GM12865 (cell line): ENCODE data around the gene RNF6.

Experiments used
- DNase-seq: peaks from one replicate; pipeline ENCODE4 v3.0.0; 2010; ENCODE audit warnings: low read depth
- H3K4me3 ChIP-seq: 2 replicates; pipeline ENCODE4 v1.5.1; 2011; ENCODE audit warnings: mild to moderate bottlenecking, low read depth, low read length, control low read depth
- TF ChIP-seq, protein P1 (sequence below): IDR thresholded peaks from 2 replicates; pipeline ENCODE4 v1.5.1; 2011; ENCODE audit warnings: low read length, control low read depth, low read depth, inconsistent platforms; ENCODE audit not compliant: insufficient read depth; ENCODE audit errors: missing control alignments

Gene RNF6

DNA sequence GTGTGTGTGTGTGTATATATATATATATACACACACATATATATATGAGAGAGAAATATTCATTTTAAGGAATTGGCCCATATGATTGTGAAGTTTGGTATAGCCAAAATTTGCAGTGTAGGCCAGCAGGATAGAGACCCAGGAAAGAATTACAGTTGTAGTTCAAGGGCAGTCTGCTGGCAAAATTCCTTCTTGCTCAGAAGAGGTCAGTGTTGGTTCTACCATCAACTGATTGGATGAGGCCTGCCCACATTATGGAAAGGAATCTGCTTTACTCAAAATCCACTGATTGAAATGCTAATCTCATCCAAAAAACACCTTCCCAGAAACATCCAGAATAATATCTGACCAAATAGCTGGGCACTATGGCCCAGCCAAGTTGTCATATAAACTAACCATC is 24.0 kb downstream of the RNF6 start:
- TF ChIP-seq, protein P1, sequence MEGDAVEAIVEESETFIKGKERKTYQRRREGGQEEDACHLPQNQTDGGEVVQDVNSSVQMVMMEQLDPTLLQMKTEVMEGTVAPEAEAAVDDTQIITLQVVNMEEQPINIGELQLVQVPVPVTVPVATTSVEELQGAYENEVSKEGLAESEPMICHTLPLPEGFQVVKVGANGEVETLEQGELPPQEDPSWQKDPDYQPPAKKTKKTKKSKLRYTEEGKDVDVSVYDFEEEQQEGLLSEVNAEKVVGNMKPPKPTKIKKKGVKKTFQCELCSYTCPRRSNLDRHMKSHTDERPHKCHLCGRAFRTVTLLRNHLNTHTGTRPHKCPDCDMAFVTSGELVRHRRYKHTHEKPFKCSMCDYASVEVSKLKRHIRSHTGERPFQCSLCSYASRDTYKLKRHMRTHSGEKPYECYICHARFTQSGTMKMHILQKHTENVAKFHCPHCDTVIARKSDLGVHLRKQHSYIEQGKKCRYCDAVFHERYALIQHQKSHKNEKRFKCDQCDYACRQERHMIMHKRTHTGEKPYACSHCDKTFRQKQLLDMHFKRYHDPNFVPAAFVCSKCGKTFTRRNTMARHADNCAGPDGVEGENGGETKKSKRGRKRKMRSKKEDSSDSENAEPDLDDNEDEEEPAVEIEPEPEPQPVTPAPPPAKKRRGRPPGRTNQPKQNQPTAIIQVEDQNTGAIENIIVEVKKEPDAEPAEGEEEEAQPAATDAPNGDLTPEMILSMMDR = no peak
- H3K4me3 ChIP-seq = no peak overlapping the region
- DNase-seq = no peak

DNA sequence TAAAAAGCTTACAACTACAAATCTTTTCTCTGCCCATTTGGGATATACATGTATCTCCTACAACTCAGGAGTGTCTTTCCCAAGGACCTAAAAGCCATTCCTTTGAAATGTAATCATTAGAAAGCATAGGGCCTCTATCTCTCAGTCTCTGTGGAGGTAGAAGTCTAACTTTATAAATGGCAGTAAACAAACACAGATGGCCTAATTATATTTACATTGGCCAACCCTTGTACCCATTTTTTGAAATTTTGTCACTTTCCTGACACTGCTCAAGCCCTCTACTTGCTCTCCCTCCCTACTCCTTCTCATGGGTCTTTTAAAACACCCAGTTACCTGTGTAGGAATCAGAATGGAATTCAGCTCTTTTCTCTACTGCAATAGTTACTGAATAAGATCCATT is 24.8 kb downstream of the RNF6 start:
- no peak for DNase-seq
- TF ChIP-seq, protein P1 = no peak

DNA sequence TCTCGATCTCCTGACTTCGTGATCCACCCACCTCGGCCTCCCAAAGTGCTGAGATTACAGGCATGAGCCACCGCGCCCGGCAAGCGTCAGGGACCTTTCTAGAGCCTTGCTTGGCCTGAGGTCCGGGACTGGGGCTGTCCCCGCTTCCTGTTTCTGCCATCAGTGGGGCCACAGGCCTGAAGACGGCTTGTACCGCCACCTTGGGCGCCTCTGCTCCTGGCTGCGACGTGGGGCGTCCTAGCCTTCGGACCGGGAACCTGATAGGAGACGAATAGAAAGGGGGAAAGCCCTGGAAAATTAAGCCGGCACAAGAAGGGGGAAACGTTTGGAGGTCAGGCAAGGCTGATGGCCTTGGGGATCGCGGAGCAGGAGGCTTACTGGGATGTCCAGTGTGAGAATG is 35.1 kb downstream of the RNF6 start:
- TF ChIP-seq, protein P1 = no peak
- peak overlapping the region; percentile 63 for H3K4me3 ChIP-seq
- DNase-seq = peak; percentile 80

More for the DNA sequence above, 24.8 kb downstream of the RNF6 start:
- H3K4me3 ChIP-seq = no peak overlapping the region

DNA sequence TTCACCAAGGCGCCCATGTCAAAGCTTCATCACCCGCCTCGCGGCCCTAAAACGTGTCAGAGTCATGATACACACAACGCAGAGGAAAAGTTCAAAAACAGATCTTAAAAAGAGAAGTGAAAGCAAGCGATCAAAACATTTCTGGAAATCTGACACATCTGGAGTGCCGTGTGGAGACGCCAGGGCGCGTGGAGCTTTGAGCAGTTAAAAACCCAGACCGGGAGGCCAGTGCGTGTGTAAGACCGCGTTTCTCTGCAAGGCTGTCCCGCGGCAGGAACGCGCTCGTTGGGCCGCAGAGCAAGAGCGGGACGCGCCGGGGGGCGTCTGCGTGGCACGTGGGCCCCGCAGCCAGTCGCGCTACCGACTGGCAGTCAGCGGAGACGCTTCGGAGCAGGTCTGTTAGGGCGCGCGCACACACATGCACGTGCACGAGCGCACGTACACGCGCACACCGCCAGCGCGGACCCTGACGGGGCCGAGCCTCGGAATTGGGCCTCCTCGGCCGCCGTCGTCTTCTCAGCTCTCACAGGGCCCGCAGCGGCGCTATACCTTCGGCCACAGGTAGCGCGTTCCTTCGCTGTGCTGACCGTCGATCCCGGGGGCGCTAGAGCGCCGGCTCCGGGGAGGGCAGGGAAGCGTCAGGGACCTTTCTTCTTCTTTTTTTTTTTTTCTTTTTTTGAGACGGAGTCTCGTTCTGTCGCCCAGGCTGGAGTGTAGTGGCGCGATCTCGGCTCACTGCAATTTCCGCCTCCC is 35.8 kb downstream of the RNF6 start:
- H3K4me3 ChIP-seq = peak overlapping the region; percentile 63
- DNase-seq = peak; percentile 99
- TF ChIP-seq, protein P1 = peak; percentile 69

DNA sequence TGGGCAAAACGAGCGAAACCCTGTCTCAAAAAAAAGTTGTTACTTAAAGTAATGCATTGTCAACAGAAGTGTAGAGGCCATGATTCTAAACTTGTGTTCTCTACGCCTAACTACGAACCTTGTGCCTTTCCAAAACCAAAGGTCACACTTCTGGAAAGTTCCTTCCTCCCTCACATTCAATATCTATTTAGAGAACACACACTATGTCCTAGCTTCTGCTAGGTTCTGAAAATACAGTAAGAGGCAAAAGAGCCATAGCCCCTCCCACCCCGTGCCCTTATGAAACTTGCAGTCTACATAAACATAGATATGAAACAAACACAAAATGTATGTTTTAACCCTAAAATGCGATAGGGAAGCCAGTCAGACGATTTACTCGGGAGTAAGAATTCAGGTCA is 36.4 kb downstream of the RNF6 start:
- TF ChIP-seq, protein P1 = no peak
- no peak for DNase-seq
- peak overlapping the region; percentile 63 for H3K4me3 ChIP-seq

DNA sequence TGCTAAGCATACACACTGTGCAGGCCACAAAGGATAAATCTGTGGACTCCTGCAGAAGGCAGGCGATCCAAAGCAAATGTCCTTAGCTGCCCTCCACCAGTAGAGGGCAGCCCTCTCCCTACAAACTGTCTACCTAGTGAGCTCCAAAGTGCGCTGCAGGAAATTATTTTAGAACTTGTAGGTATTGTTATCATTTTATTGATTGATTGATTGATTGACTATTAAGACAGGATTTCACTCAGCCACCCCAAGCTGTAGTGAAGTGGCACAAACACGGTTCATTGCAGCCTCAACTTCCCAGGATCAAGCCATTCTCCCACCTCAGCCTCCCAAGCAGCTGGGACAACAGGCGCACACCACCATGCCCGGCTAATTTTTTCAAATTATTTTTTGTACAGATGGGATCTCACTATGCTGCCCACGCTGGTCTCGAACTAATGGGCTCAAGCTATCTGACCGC is 37.3 kb downstream of the RNF6 start:
- peak; percentile 86 for DNase-seq
- TF ChIP-seq, protein P1 = peak; percentile 93
- no peak overlapping the region for H3K4me3 ChIP-seq

DNA sequence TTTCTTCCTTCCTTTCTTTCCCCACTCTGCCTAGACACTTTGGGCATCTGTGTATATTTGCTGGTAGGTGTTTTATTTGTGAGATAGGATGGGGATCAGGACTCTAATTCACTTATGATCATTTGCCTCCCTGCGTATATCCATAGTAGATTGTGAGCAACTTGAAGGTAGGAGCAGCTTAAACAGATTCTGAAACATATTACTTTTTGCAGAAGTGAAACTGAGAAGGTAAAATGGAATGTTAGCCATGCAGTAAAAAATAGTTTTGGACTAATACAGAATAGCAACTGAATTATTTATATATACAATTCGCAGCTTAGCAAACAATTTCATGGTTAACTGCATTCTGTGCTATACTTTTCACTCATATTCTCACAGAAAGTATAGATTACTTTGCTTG is 38.7 kb downstream of the RNF6 start:
- TF ChIP-seq, protein P1 = no peak
- no peak for DNase-seq
- H3K4me3 ChIP-seq = no peak overlapping the region
